Putamen (tissue), 1 donor: ENCODE measurements around the gene LDB1.

Experiments used
- DNase-seq: peaks from one replicate; pipeline ENCODE4 v3.0.0-alpha.2; 2016; ENCODE audit warnings: low spot score

The LDB1 gene

GRCh38 chr10:102135956-102136526 lies 15.9 kb upstream of the LDB1 start:
- DNase-seq: no peak

- no peak for DNase-seq
These were observed 14.2 kb upstream of the LDB1 start for GRCh38 chr10:102134416-102134815.

- peak; percentile 65 for DNase-seq
These were observed 13.4 kb upstream of the LDB1 start for GRCh38 chr10:102133373-102134195.

GRCh38 chr10:102132563-102133372 lies 12.6 kb upstream of the LDB1 start, which contains the start of gene PPRC1:
Gene PPRC1, plus strand, starts transcription at chr10:102133040. Its CDS starts 29 bp downstream, at chr10:102133069.
- DNase-seq: peak; percentile 99

GRCh38 chr10:102132193-102132562 lies 12.0 kb upstream of the LDB1 start:
- DNase-seq: no peak

- no peak for DNase-seq
These were observed 11.4 kb upstream of the LDB1 start for GRCh38 chr10:102131286-102132170.

GRCh38 chr10:102123223-102123622 lies 3.1 kb upstream of the LDB1 start:
- DNase-seq: no peak

- no peak for DNase-seq
These were observed 2.3 kb upstream of the LDB1 start for GRCh38 chr10:102122450-102122849.

- DNase-seq: no peak
These were observed 1.7 kb upstream of the LDB1 start for GRCh38 chr10:102121739-102122372.

- peak; percentile 66 for DNase-seq
These were observed 997 bp upstream of the LDB1 start for GRCh38 chr10:102120991-102121738.

GRCh38 chr10:102119417-102120141 lies 589 bp downstream of the LDB1 start:
- DNase-seq: no peak

- no peak for DNase-seq
These were observed 1.3 kb downstream of the LDB1 start for GRCh38 chr10:102118867-102119266.

- DNase-seq: peak; percentile 87
These were observed 2.6 kb downstream of the LDB1 start for GRCh38 chr10:102117391-102118159.

- DNase-seq: no peak
These were observed 3.5 kb downstream of the LDB1 start for GRCh38 chr10:102116656-102117055.

GRCh38 chr10:102115775-102116174 lies 4.4 kb downstream of the LDB1 start:
- DNase-seq: no peak

- DNase-seq: peak; percentile 96
These were observed 5.1 kb downstream of the LDB1 start for GRCh38 chr10:102114861-102115618.

- no peak for DNase-seq
These were observed 6.0 kb downstream of the LDB1 start for GRCh38 chr10:102113956-102114857.
